Measurements from ENCODE around the gene SSH2.

GRCh38 chr17:29677221-29677791, 252.7 kb downstream of the SSH2 start:
- TF ChIP-seq CTCF (conservative IDR thresholded peaks at IDR 0.05 in 1 of 2, IDR thresholded peaks at IDR 0.05 in 1 of 2; ENCODE audit: extremely low read depth in 1 of 2, insufficient read depth in 1 of 2, low read depth in 1 of 2, low read length in 2 of 2) (no peak), EZH2 (IDR thresholded peaks at IDR 0.05; ENCODE audit: borderline replicate concordance, low read length) (no peak)

Measured in mammary epithelial cell (primary cell).